ENCODE results near the gene CCDC187. TPM values are rescaled to one million over a fixed set of nuclear protein-coding genes. Genes with fewer than 3 reads are reported as not detected.

CCDC187 gene
- total and polyA plus RNA-seq, 2 of the 4 experiments (the other 2 are of a cell fraction) = not detected

- ChIA-PET POLR2A (ENCODE audit: unreplicated experiment) (no interaction called here), CTCF (no interaction called here)
- dilution Hi-C loops (cut with HindIII; ENCODE audit: low sequenced_read_pairs, unreplicated experiment) (no loop called here), intact Hi-C loops (cut with micrococcal nuclease) (no loop called here), in situ Hi-C loops (cut with MboI; ENCODE audit: low sequenced_read_pairs) (no loop called here)
- no peak overlapping the region for H3K56ac ChIP-seq (ENCODE audit: extremely low read depth, insufficient read depth, low read length)
- H2BK20ac ChIP-seq (ENCODE audit: low read depth, low read length) = no peak overlapping the region
- H3K9ac ChIP-seq (ENCODE audit: low read depth, low read length) = no peak overlapping the region
- peaks cover 40% of the 10 kb centered on the region for H3K27me3 ChIP-seq (ENCODE audit: control insufficient read depth, insufficient read depth, low read length)
- H4K8ac ChIP-seq (ENCODE audit: low read depth in 2 of 2, low read length in 2 of 2) = no peak overlapping the region
- no peak overlapping the region for H3K14ac ChIP-seq (replicated peaks; ENCODE audit: low read depth, low read length)
- H3K4me2 ChIP-seq (ENCODE audit: low read depth, low read length) = no peak overlapping the region
- H3K79me1 ChIP-seq (ENCODE audit: low read depth in 1 of 2, low read length in 2 of 2) = peaks cover 14 to 29% of the 10 kb centered on the region in 2 experiments
- ATAC-seq (ENCODE audit: low read depth) (no peak), DNase-seq (no peak)
- H3K9me3 ChIP-seq (ENCODE audit: control insufficient read depth, insufficient read depth, low read length) = no peaks in the 10 kb centered on the region
- H4K5ac ChIP-seq (ENCODE audit: low read depth, low read length) = no peak overlapping the region
- BruUV-seq (replicated peaks) = no TSS peak
- no peak overlapping the region for H2BK120ac ChIP-seq (ENCODE audit: low read depth, low read length)
- H3K36me3 ChIP-seq (ENCODE audit: control insufficient read depth, insufficient read depth, low read length) = no peaks in the 10 kb centered on the region
- no peak overlapping the region for H2AK9ac ChIP-seq (replicated peaks; ENCODE audit: low read depth, low read length, poor library complexity)
- H3K4ac ChIP-seq (ENCODE audit: low read depth, low read length) = no peak overlapping the region
- H3K4me3 ChIP-seq (ENCODE audit: insufficient read depth, low read depth, low read length) = no peak overlapping the region
- H4K91ac ChIP-seq (ENCODE audit: insufficient read depth, low read depth, low read length) = no peak overlapping the region
- H3K18ac ChIP-seq (ENCODE audit: low read depth, low read length) = no peak overlapping the region
- H3K27ac ChIP-seq (ENCODE audit: insufficient read depth, low read length) = no peak overlapping the region
- peaks cover 3% of the 10 kb centered on the region; the same call in 1 of the 2 replicates for H3K4me1 ChIP-seq (ENCODE audit: control insufficient read depth, insufficient read depth, low read length)
- no peak overlapping the region for H2AK5ac ChIP-seq (ENCODE audit: low read depth, low read length)
- H4K20me1 ChIP-seq (ENCODE audit: insufficient read depth, low read length) = peaks cover 16% of the 10 kb centered on the region
- H2BK15ac ChIP-seq (ENCODE audit: low read depth, low read length) = no peak overlapping the region
- H3K23ac ChIP-seq (ENCODE audit: low read depth, low read length) = no peak overlapping the region
- 81% methylated on average over 13 of the region's 26 CpGs; no CpG with 5 or more reads in 1 of the 2 experiments for WGBS, 2 experiments (ENCODE audit: extremely low coverage in 2 of 2, insufficient read length in 1 of 2)
- H2AFZ ChIP-seq (replicated peaks; ENCODE audit: low read length, poor library complexity) = no peak overlapping the region
- no peak overlapping the region for H2BK5ac ChIP-seq (ENCODE audit: low read depth, low read length, poor library complexity, severe bottlenecking)
- TF ChIP-seq BHLHE40 (IDR thresholded peaks at IDR 0.05; ENCODE audit: low read depth, low read length) (no peak), CTCF (conservative IDR thresholded peaks at IDR 0.05; ENCODE audit: low read depth, low read length) (no peak), RCOR1 (IDR thresholded peaks at IDR 0.05; ENCODE audit: insufficient replicate concordance, low read length) (no peak), CEBPB (IDR thresholded peaks at IDR 0.05; ENCODE audit: low read depth, low read length) (no peak)
- H3K9me1 ChIP-seq (ENCODE audit: insufficient read depth, low read length) = no peaks in the 10 kb centered on the region; the same call in 1 of the 2 replicates
Observed at GRCh38 chr9:136246849-136247550, 56.9 kb downstream of the CCDC187 start.
